Gastroesophageal sphincter (tissue), 4 donors: Measurements from ENCODE around the gene AMPD3. TPM values are rescaled to one million over a fixed set of nuclear protein-coding genes. Genes with fewer than 3 reads are reported as not detected.

Source experiments
- ATAC-seq: fragments of 150-250 bp; one replicate; pipeline ENCODE4 v1.9.1; 2016; ENCODE audit warnings: mild to moderate bottlenecking, moderate library complexity
- H3K27ac ChIP-seq, 4 donors: fragments of 200-600 bp; sonication (generic) in 3 of 4; 1 replicate in 3 of 4; 2 replicates in 1 of 4; pipeline ENCODE4 v1.5.1; 2016 to 2019
- H3K27me3 ChIP-seq: fragments of 200-600 bp; sonication (generic); one replicate; pipeline ENCODE4 v1.5.1; 2019
- H3K36me3 ChIP-seq, 2 donors: fragments of 200-600 bp; sonication (generic); one replicate each; pipeline ENCODE4 v1.5.1; 2019; ENCODE audit warnings: control low read depth in 1 of 2
- H3K4me1 ChIP-seq, 3 donors: fragments of 200-600 bp; sonication (generic); 1 replicate in 2 of 3; 2 replicates in 1 of 3; pipeline ENCODE4 v1.5.1; 2016 to 2019; ENCODE audit warnings: control low read depth in 2 of 3
- H3K4me3 ChIP-seq, 2 donors: fragments of 200-600 bp; sonication (generic); one replicate each; pipeline ENCODE4 v1.5.1; 2019; ENCODE audit warnings: mild to moderate bottlenecking in 1 of 2, moderate library complexity in 1 of 2
- H3K9me3 ChIP-seq, 3 donors: fragments of 200-600 bp; sonication (generic); one replicate each; pipeline ENCODE4 v1.5.1; 2017 to 2019; ENCODE audit warnings: control low read depth in 2 of 3
- EP300 ChIP-seq: sonication (generic); formaldehyde crosslinking; IDR thresholded peaks from one replicate; pipeline ENCODE4 v1.6.1; 2017; ENCODE audit warnings: antibody characterized with exemption, mild to moderate bottlenecking
- POLR2A ChIP-seq, 2 donors: fragments of 450-650 bp; IDR thresholded peaks; one replicate each; pipeline ENCODE4 v1.6.1; 2017; ENCODE audit warnings: antibody characterized with exemption in 2 of 2, mild to moderate bottlenecking in 2 of 2, moderate library complexity in 1 of 2
- POLR2AphosphoS5 ChIP-seq: sonication (generic); formaldehyde crosslinking; IDR thresholded peaks from one replicate; pipeline ENCODE4 v1.6.1; 2017; ENCODE audit warnings: antibody characterized with exemption
- WGBS, 2 donors: methylation state at CpG; one replicate each; pipeline ENCODE4 v1.1.5; 2018; ENCODE audit warnings: low coverage in 1 of 2; 5-methylcytosine and 5-hydroxymethylcytosine counted together
- total RNA-seq, 4 donors: library from RNA; depleted of rRNA; stranded (reverse); fragments of >200 nt; gene quantifications; one replicate each; pipeline ENCODE4 v1.1.0, GENCODE V29; 2016
- TF ChIP-seq, protein P1 (sequence below), 4 experiments: fragments of 200-600 bp in 2 of 4; fragments of 450-650 bp in 2 of 4; sonication (generic) in 1 of 4; IDR thresholded peaks; one replicate each; pipeline ENCODE4 v1.5.1; 2017 to 2019; ENCODE audit warnings: antibody characterized with exemption in 4 of 4, mild to moderate bottlenecking in 2 of 4, moderate library complexity in 2 of 4

AMPD3 gene
- total RNA-seq, 4 donors from 2014 or later: 4.3 to 7.3 (median 5.4) TPM

DNA sequence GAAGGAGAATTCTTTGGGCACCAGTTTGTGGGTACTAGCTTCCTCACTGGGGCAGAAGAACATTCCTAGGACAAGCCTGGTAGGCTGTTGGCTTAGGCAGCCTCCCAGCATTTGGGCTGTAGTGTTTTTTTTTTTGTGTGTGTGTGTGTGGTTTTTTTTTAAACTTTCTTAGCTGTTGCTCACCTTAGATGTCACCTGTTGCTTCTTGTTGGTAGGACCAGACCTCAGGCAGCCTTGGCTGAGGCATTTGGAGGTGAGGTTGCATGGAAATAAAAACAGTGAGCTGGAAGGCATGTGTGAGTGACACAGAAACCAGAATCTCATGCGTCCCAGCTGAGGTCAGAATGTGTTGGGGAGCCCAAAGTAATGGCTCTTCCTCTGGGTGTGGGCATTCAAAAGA is 21.3 kb downstream of the AMPD3 start:
- WGBS, 2 donors: 71% methylated on average over 1 of the region's 1 CpG; no CpG with 5 or more reads in 1 of the 2 donors
- H3K4me1 ChIP-seq: peaks cover 0 to 10% (median 0%) of the 10 kb centered on the region in 3 donors
- H3K27me3 ChIP-seq: no peaks in the 10 kb centered on the region
- H3K9me3 ChIP-seq: no peaks in the 10 kb centered on the region
- TF ChIP-seq EP300 (no peak), POLR2AphosphoS5 (no peak), POLR2A (IDR thresholded peaks at IDR 0.05) (no peak)
- TF ChIP-seq, protein P1, sequence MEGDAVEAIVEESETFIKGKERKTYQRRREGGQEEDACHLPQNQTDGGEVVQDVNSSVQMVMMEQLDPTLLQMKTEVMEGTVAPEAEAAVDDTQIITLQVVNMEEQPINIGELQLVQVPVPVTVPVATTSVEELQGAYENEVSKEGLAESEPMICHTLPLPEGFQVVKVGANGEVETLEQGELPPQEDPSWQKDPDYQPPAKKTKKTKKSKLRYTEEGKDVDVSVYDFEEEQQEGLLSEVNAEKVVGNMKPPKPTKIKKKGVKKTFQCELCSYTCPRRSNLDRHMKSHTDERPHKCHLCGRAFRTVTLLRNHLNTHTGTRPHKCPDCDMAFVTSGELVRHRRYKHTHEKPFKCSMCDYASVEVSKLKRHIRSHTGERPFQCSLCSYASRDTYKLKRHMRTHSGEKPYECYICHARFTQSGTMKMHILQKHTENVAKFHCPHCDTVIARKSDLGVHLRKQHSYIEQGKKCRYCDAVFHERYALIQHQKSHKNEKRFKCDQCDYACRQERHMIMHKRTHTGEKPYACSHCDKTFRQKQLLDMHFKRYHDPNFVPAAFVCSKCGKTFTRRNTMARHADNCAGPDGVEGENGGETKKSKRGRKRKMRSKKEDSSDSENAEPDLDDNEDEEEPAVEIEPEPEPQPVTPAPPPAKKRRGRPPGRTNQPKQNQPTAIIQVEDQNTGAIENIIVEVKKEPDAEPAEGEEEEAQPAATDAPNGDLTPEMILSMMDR (IDR thresholded peaks at IDR 0.05): no peak
- H3K4me3 ChIP-seq: no peak overlapping the region
- H3K36me3 ChIP-seq: no peaks in the 10 kb centered on the region
- ATAC-seq: no peak
- no peak overlapping the region for H3K27ac ChIP-seq

GRCh38 chr11:10476927-10477689 is 22.0 kb downstream of the AMPD3 start:
- no peaks in the 10 kb centered on the region for H3K27me3 ChIP-seq
- no peak overlapping the region for H3K4me3 ChIP-seq
- H3K9me3 ChIP-seq: no peaks in the 10 kb centered on the region
- peaks cover 0 to 10% (median 0%) of the 10 kb centered on the region in 3 donors for H3K4me1 ChIP-seq
- peaks cover 0 to 4% of the 10 kb centered on the region in 2 donors for H3K36me3 ChIP-seq
- no peak for TF ChIP-seq EP300
- TF ChIP-seq, protein P1 (IDR thresholded peaks at IDR 0.05): no peak
- no peak for TF ChIP-seq POLR2A (IDR thresholded peaks at IDR 0.05)
- TF ChIP-seq POLR2AphosphoS5: no peak
- no peak for ATAC-seq
- no peak overlapping the region for H3K27ac ChIP-seq
- 71 to 83% methylated on average over 3 to 4 of the region's 5 CpGs for WGBS, 2 donors

DNA sequence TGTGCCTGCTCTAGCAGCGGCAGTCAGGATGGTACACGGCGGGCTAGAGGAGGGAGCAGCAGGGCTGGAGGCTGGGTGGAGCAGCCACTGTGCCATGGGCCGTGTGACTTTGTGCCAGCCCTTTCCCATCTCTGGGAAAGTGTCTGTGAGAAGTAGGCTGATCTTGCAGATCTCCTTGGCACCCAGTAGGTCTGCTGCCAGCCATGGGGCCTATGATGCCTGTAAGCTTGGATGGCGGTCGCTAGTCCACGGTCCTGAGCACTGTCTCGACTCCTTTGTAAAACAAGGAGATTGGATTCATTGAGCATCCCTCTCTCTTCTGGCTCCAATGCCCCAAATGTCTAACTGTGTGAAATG is 22.6 kb downstream of the AMPD3 start:
- 97% methylated on average over 4 of the region's 8 CpGs; no CpG with 5 or more reads in 1 of the 2 donors for WGBS, 2 donors
- H3K4me1 ChIP-seq: peaks cover 0 to 10% (median 0%) of the 10 kb centered on the region in 3 donors
- H3K4me3 ChIP-seq: no peak overlapping the region
- ATAC-seq: no peak
- TF ChIP-seq, protein P1 (IDR thresholded peaks at IDR 0.05): no peak
- TF ChIP-seq POLR2A (IDR thresholded peaks at IDR 0.05): no peak
- no peak for TF ChIP-seq EP300
- no peak for TF ChIP-seq POLR2AphosphoS5
- peaks cover 0 to 5% of the 10 kb centered on the region in 2 donors for H3K36me3 ChIP-seq
- H3K9me3 ChIP-seq: no peaks in the 10 kb centered on the region
- H3K27me3 ChIP-seq: no peaks in the 10 kb centered on the region
- no peak overlapping the region for H3K27ac ChIP-seq

DNA sequence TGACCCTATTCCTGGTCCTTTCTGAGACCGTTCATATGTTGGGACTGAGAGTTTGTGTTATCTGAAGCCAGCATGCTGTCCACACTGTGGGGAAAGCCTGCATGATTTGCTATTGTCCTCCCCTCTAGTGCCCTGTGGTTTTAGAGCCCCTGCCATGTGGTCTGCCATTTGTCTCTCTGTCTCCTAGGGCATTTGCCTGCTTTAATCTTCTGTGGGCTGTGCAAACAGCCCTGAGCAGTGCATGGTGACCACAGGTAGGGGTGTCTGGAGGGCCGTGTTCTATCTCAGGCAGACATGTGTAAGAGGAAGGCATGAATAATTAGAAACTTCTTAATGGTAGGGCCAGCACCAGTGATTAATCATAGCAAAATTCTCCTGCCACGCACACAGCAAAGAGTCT is 23.0 kb downstream of the AMPD3 start:
- H3K36me3 ChIP-seq: peaks cover 0 to 5% of the 10 kb centered on the region in 2 donors
- no peak for ATAC-seq
- TF ChIP-seq, protein P1 (IDR thresholded peaks at IDR 0.05): no peak
- TF ChIP-seq POLR2A (IDR thresholded peaks at IDR 0.05) (no peak), POLR2AphosphoS5 (no peak), EP300 (no peak)
- no peak overlapping the region for H3K27ac ChIP-seq
- peaks cover 0 to 10% (median 0%) of the 10 kb centered on the region in 3 donors for H3K4me1 ChIP-seq
- WGBS, 2 donors: 77 to 81% methylated on average over 2 to 3 of the region's 3 CpGs
- H3K4me3 ChIP-seq: no peak overlapping the region
- H3K27me3 ChIP-seq: no peaks in the 10 kb centered on the region
- H3K9me3 ChIP-seq: no peaks in the 10 kb centered on the region
